SK-N-SH (cell line): ENCODE data around the gene KCNE2.

Experiments used
- CHD2 ChIP-seq: fragments of 150-350 bp; IDR thresholded peaks from 2 replicates; pipeline ENCODE4 v1.6.1; 2018; ENCODE audit warnings: low read length; ENCODE audit not compliant: partially characterized antibody
- EP300 ChIP-seq, 2 experiments: IDR thresholded peaks; 2 replicates each; pipeline versions ENCODE4 v1.4.0 to v1.6.1; 2012; ENCODE audit warnings: borderline replicate concordance in 1 of 2, low read depth in 1 of 2, low read length in 1 of 2
- EZH2phosphoT487 ChIP-seq: fragments of 200-600 bp; sonication (generic); IDR thresholded peaks from 2 replicates; pipeline ENCODE4 v1.6.1; 2017; ENCODE audit warnings: low read depth, mixed run types, mild to moderate bottlenecking, antibody characterized with exemption, moderate library complexity, borderline replicate concordance
- FOXJ3 ChIP-seq: sonication (generic); formaldehyde crosslinking; IDR thresholded peaks from 2 replicates; pipeline ENCODE4 v1.5.1; 2020; ENCODE audit warnings: mild to moderate bottlenecking, missing genetic modification reagents
- GATA2 ChIP-seq: sonication (generic); formaldehyde crosslinking; IDR thresholded peaks from 2 replicates; pipeline ENCODE4 v1.5.0; 2020; ENCODE audit warnings: mild to moderate bottlenecking, missing genetic modification reagents
- JUND ChIP-seq: IDR thresholded peaks from 2 replicates; pipeline ENCODE4 v1.4.0; 2012
- MEF2A ChIP-seq: IDR thresholded peaks from 2 replicates; pipeline ENCODE4 v1.4.0; 2012; ENCODE audit warnings: low read depth, borderline replicate concordance
- YY1 ChIP-seq: IDR thresholded peaks from 2 replicates; pipeline ENCODE4 v1.4.0; 2012; ENCODE audit warnings: low read depth, mild to moderate bottlenecking
- TF ChIP-seq, protein P1 (sequence below): fragments of 200-600 bp; sonication (generic); IDR thresholded peaks from 2 replicates; pipeline ENCODE4 v1.6.1; 2017; ENCODE audit warnings: antibody characterized with exemption, mild to moderate bottlenecking, moderate library complexity
- TF ChIP-seq, protein P2 (sequence below): IDR thresholded peaks from 2 replicates; pipeline ENCODE4 v1.4.0; 2012; ENCODE audit warnings: low read depth, borderline replicate concordance
- TF ChIP-seq, protein P3 (sequence below): IDR thresholded peaks from 2 replicates; pipeline ENCODE4; 2012
- TF ChIP-seq, protein P4 (sequence below): IDR thresholded peaks from 2 replicates; pipeline ENCODE4 v1.4.0; 2012; ENCODE audit warnings: low read depth, borderline replicate concordance

DNA sequence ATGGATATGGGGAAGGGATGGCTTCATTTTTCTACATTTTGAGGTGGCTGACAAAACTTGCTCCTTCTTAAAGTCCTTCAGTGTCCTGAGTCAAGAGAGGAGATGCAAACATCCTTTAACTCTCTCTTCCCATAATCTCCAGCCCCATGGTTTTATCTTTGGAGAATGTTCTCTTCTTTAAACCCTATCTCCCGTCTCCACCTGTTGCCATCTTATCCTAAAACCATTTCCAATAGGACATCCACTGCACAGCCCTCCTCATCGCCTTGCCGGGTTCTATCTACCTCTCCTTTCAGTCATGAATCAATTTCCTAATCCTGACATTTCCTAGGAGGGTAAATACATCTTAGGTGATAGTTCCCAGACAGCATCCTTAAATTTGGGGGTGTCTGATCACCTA, 44.2 kb upstream of the KCNE2 start:
- TF ChIP-seq, protein P1, sequence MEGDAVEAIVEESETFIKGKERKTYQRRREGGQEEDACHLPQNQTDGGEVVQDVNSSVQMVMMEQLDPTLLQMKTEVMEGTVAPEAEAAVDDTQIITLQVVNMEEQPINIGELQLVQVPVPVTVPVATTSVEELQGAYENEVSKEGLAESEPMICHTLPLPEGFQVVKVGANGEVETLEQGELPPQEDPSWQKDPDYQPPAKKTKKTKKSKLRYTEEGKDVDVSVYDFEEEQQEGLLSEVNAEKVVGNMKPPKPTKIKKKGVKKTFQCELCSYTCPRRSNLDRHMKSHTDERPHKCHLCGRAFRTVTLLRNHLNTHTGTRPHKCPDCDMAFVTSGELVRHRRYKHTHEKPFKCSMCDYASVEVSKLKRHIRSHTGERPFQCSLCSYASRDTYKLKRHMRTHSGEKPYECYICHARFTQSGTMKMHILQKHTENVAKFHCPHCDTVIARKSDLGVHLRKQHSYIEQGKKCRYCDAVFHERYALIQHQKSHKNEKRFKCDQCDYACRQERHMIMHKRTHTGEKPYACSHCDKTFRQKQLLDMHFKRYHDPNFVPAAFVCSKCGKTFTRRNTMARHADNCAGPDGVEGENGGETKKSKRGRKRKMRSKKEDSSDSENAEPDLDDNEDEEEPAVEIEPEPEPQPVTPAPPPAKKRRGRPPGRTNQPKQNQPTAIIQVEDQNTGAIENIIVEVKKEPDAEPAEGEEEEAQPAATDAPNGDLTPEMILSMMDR: no peak
- TF ChIP-seq, protein P2, sequence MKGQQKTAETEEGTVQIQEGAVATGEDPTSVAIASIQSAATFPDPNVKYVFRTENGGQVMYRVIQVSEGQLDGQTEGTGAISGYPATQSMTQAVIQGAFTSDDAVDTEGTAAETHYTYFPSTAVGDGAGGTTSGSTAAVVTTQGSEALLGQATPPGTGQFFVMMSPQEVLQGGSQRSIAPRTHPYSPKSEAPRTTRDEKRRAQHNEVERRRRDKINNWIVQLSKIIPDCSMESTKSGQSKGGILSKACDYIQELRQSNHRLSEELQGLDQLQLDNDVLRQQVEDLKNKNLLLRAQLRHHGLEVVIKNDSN: no peak
- no peak for TF ChIP-seq CHD2
- TF ChIP-seq EP300 (IDR thresholded peaks at IDR 0.05; ENCODE audit: borderline replicate concordance in 1 of 2, low read depth in 1 of 2, low read length in 1 of 2): no peak
- no peak for TF ChIP-seq FOXJ3 (CRISPR knock-in tag)
- TF ChIP-seq, protein P3, sequence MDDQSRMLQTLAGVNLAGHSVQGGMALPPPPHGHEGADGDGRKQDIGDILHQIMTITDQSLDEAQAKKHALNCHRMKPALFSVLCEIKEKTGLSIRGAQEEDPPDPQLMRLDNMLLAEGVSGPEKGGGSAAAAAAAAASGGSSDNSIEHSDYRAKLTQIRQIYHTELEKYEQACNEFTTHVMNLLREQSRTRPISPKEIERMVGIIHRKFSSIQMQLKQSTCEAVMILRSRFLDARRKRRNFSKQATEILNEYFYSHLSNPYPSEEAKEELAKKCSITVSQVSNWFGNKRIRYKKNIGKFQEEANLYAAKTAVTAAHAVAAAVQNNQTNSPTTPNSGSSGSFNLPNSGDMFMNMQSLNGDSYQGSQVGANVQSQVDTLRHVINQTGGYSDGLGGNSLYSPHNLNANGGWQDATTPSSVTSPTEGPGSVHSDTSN: no peak
- TF ChIP-seq JUND: no peak
- no peak for TF ChIP-seq MEF2A
- TF ChIP-seq, protein P4, sequence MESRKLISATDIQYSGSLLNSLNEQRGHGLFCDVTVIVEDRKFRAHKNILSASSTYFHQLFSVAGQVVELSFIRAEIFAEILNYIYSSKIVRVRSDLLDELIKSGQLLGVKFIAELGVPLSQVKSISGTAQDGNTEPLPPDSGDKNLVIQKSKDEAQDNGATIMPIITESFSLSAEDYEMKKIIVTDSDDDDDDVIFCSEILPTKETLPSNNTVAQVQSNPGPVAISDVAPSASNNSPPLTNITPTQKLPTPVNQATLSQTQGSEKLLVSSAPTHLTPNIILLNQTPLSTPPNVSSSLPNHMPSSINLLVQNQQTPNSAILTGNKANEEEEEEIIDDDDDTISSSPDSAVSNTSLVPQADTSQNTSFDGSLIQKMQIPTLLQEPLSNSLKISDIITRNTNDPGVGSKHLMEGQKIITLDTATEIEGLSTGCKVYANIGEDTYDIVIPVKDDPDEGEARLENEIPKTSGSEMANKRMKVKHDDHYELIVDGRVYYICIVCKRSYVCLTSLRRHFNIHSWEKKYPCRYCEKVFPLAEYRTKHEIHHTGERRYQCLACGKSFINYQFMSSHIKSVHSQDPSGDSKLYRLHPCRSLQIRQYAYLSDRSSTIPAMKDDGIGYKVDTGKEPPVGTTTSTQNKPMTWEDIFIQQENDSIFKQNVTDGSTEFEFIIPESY: no peak
- TF ChIP-seq EZH2phosphoT487: no peak
- no peak for TF ChIP-seq YY1
- TF ChIP-seq GATA2 (CRISPR knock-in tag): no peak
